ENCODE data around the gene CIROP. TPM values are rescaled to one million over a fixed set of nuclear protein-coding genes. Genes with fewer than 3 reads are reported as not detected.

The CIROP gene
- total and polyA plus RNA-seq, 2 donors (not counting 1 experiment from before 2014, with no cell fraction given): not detected

DNA sequence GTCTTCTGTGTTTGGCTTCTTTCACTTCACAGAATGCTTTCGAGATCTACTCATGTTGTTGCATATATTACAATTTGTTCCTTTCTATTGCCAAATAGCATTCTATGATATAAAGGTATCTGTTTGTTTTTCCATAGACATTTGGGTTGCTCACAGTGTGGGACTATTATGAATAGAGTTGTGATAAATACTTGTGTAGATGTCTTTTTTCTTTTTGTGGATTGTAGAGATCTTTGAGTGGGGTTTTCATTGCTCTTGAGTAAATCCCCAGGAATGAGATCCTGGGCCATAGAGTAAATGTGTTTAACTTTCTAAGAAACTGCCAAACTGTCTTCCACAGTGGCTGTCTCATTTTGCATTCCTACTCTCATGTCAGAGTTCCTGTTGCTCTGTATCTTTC lies 39.1 kb upstream of the CIROP start:
- no peaks in the 10 kb centered on the region for H3K27me3 ChIP-seq (replicated peaks in 1 of 4; ENCODE audit: control extremely low read depth in 1 of 4, control insufficient read depth in 3 of 4, insufficient read depth in 4 of 4, low read length in 3 of 4)
- Mint-ChIP-seq H3K27ac (no peak overlapping the region), H3K4me1 (peaks cover 6% of the 10 kb centered on the region), H3K9me3 (ENCODE audit: insufficient read depth) (no peaks in the 10 kb centered on the region), H3K27me3 (peaks cover 12% of the 10 kb centered on the region), H3K4me3 (no peak overlapping the region)
- ChIA-PET CTCF (no interaction called here), POLR2A (no interaction called here)
- no peak overlapping the region for H3K4me2 ChIP-seq (replicated peaks; ENCODE audit: low read depth, low read length, poor library complexity, severe bottlenecking)
- intact Hi-C loops (cut with micrococcal nuclease): no loop called here
- H2AFZ ChIP-seq (ENCODE audit: insufficient read depth, low read depth, low read length, poor library complexity, severe bottlenecking): no peak overlapping the region
- WGBS (ENCODE audit: insufficient coverage): no CpG with 5 or more reads among the region's 1 CpG
- no peaks in the 10 kb centered on the region for H3K36me3 ChIP-seq (replicated peaks in 1 of 2; ENCODE audit: control extremely low read depth in 1 of 2, control insufficient read depth in 1 of 2, extremely low read depth in 1 of 2, insufficient read depth in 2 of 2, low read length in 1 of 2)
- DNase-seq: no peak
- no peak overlapping the region for H3K9ac ChIP-seq (ENCODE audit: low read length)
- H4K20me1 ChIP-seq (ENCODE audit: control insufficient read depth, insufficient read depth, low read length, poor library complexity, severe bottlenecking): no peaks in the 10 kb centered on the region
- no peaks in the 10 kb centered on the region for H3K4me1 ChIP-seq (ENCODE audit: control insufficient read depth in 2 of 2, insufficient read depth in 2 of 2, low read length in 2 of 2)
- no peaks in the 10 kb centered on the region for H3K79me2 ChIP-seq (ENCODE audit: control insufficient read depth, insufficient read depth, low read length)
- H3K4me3 ChIP-seq (ENCODE audit: control extremely low read depth in 1 of 5, extremely low read depth in 1 of 5, insufficient read depth in 1 of 5, low read depth in 2 of 5, low read length in 4 of 5): no peak overlapping the region
- H3K9me3 ChIP-seq (ENCODE audit: control extremely low read depth in 1 of 3, control insufficient read depth in 2 of 3, insufficient read depth in 1 of 3, low read length in 2 of 3): no peaks in the 10 kb centered on the region
- no peak overlapping the region for H3K27ac ChIP-seq (ENCODE audit: low read length in 2 of 2)
- TF ChIP-seq CTCF (IDR thresholded peaks at IDR 0.05) (no peak), EZH2 (IDR thresholded peaks at IDR 0.05; ENCODE audit: borderline replicate concordance, insufficient read depth, low read depth, low read length, poor library complexity, severe bottlenecking) (no peak)
- no peak for ATAC-seq (ENCODE audit: low read depth)

- no peaks in the 10 kb centered on the region for H3K9me3 Mint-ChIP-seq (ENCODE audit: insufficient read depth)
- H3K4me1 ChIP-seq (ENCODE audit: control insufficient read depth in 2 of 2, insufficient read depth in 2 of 2, low read length in 2 of 2): no peaks in the 10 kb centered on the region
- 86% methylated on average over 3 of the region's 4 CpGs for WGBS (ENCODE audit: insufficient coverage)
- CTCF ChIA-PET: no interaction called here
- no peak for ATAC-seq (ENCODE audit: low read depth)
- no peaks in the 10 kb centered on the region for H3K79me2 ChIP-seq (ENCODE audit: control insufficient read depth, insufficient read depth, low read length)
- H3K27ac ChIP-seq (ENCODE audit: low read length in 2 of 2): no peak overlapping the region
- POLR2A ChIA-PET: interaction anchor here (0.6 kb wide), 1 partner anchor 381 kb away, joined by 8 read pairs; no protein-coding TSS in a partner anchor
- H2AFZ ChIP-seq (ENCODE audit: insufficient read depth, low read depth, low read length, poor library complexity, severe bottlenecking): no peak overlapping the region
- no peak for TF ChIP-seq CTCF (IDR thresholded peaks at IDR 0.05)
- TF ChIP-seq EZH2 (IDR thresholded peaks at IDR 0.05; ENCODE audit: borderline replicate concordance, insufficient read depth, low read depth, low read length, poor library complexity, severe bottlenecking): no peak
- H3K4me1 Mint-ChIP-seq: no peaks in the 10 kb centered on the region
- no peak overlapping the region for H3K4me3 ChIP-seq (ENCODE audit: control extremely low read depth in 1 of 5, extremely low read depth in 1 of 5, insufficient read depth in 1 of 5, low read depth in 2 of 5, low read length in 4 of 5)
- no peak overlapping the region for H3K4me3 Mint-ChIP-seq
- intact Hi-C loops (cut with micrococcal nuclease): no loop called here
- no peak overlapping the region for H3K27ac Mint-ChIP-seq
- H3K9me3 ChIP-seq (ENCODE audit: control extremely low read depth in 1 of 3, control insufficient read depth in 2 of 3, insufficient read depth in 1 of 3, low read length in 2 of 3): no peaks in the 10 kb centered on the region
- H3K27me3 ChIP-seq (replicated peaks in 1 of 4; ENCODE audit: control extremely low read depth in 1 of 4, control insufficient read depth in 3 of 4, insufficient read depth in 4 of 4, low read length in 3 of 4): no peaks in the 10 kb centered on the region
- H3K9ac ChIP-seq (ENCODE audit: low read length): no peak overlapping the region
- peaks cover 12% of the 10 kb centered on the region for H3K27me3 Mint-ChIP-seq
- H3K4me2 ChIP-seq (replicated peaks; ENCODE audit: low read depth, low read length, poor library complexity, severe bottlenecking): no peak overlapping the region
- no peak for DNase-seq
- H3K36me3 ChIP-seq (replicated peaks in 1 of 2; ENCODE audit: control extremely low read depth in 1 of 2, control insufficient read depth in 1 of 2, extremely low read depth in 1 of 2, insufficient read depth in 2 of 2, low read length in 1 of 2): no peaks in the 10 kb centered on the region
- H4K20me1 ChIP-seq (ENCODE audit: control insufficient read depth, insufficient read depth, low read length, poor library complexity, severe bottlenecking): no peaks in the 10 kb centered on the region
These were observed 38.0 kb upstream of the CIROP start for GRCh38 chr14:23142826-23143225.
